Brain microvascular endothelial cell (primary cell): Measurements from ENCODE around the gene SH3GL3.

Experiments used
- DNase-seq: peaks from one replicate; pipeline ENCODE4 v3.0.0-alpha.2; 2020
- H3K27ac ChIP-seq: fragments of 250-450 bp; sonication (Bioruptor Pico); 2 replicates; pipeline ENCODE4 v1.5.1; 2020; ENCODE audit warnings: mild to moderate bottlenecking, moderate library complexity
- H3K27me3 ChIP-seq: fragments of 250-450 bp; sonication (Bioruptor Pico); replicated peaks from 2 replicates; pipeline ENCODE4 v1.5.1; 2020; ENCODE audit warnings: mild to moderate bottlenecking
- H3K36me3 ChIP-seq: fragments of 250-450 bp; sonication (Bioruptor Pico); replicated peaks from 2 replicates; pipeline ENCODE4 v1.5.1; 2020; ENCODE audit warnings: mild to moderate bottlenecking
- H3K4me3 ChIP-seq: 2 replicates; pipeline ENCODE4 v1.5.1; 2011; ENCODE audit warnings: low read depth, mild to moderate bottlenecking, control low read depth, low read length, moderate library complexity
- CTCF ChIP-seq: IDR thresholded peaks from 2 replicates; pipeline ENCODE4 v1.5.1; 2011; ENCODE audit warnings: low read depth, mild to moderate bottlenecking, moderate library complexity, low read length, control low read depth, inconsistent platforms; ENCODE audit errors: missing control alignments
- in situ Hi-C: cut with HindIII; loops from 2 replicates; pipeline ENCODE4 v1.10.0; 2017; ENCODE audit warnings: low sequenced_read_pairs, low pct_ligation_motif_present

SH3GL3 gene

GRCh38 chr15:83547168-83547567 lies 100.0 kb downstream of the SH3GL3 start:
- Histone ChIP-seq H3K27me3 (no peaks in the 10 kb centered on the region), H3K36me3 (no peaks in the 10 kb centered on the region), H3K27ac (no peak overlapping the region), H3K4me3 (no peak overlapping the region)
- no peak for DNase-seq
- TF ChIP-seq CTCF: no peak
- in situ Hi-C loops: no loop called here

GRCh38 chr15:83549623-83550022 lies 102.5 kb downstream of the SH3GL3 start:
- Histone ChIP-seq H3K36me3 (no peaks in the 10 kb centered on the region), H3K27ac (no peak overlapping the region), H3K27me3 (no peaks in the 10 kb centered on the region), H3K4me3 (no peak overlapping the region)
- DNase-seq: no peak
- in situ Hi-C loops: no loop called here
- TF ChIP-seq CTCF: no peak

GRCh38 chr15:83554558-83554957 lies 107.4 kb downstream of the SH3GL3 start:
- Histone ChIP-seq H3K27ac (no peak overlapping the region), H3K36me3 (no peaks in the 10 kb centered on the region), H3K27me3 (no peaks in the 10 kb centered on the region), H3K4me3 (no peak overlapping the region)
- TF ChIP-seq CTCF: no peak
- no peak for DNase-seq
- in situ Hi-C loops: no loop called here

- Histone ChIP-seq H3K36me3 (no peaks in the 10 kb centered on the region), H3K27ac (no peak overlapping the region), H3K27me3 (no peaks in the 10 kb centered on the region), H3K4me3 (no peak overlapping the region)
- TF ChIP-seq CTCF: no peak
- DNase-seq: no peak
- in situ Hi-C loops: no loop called here
These were observed 108.2 kb downstream of the SH3GL3 start for GRCh38 chr15:83555383-83555782.

- no peak overlapping the region for H3K27ac ChIP-seq
- H3K4me3 ChIP-seq: no peak overlapping the region
- H3K27me3 ChIP-seq: no peaks in the 10 kb centered on the region
- in situ Hi-C loops: no loop called here
- no peak for TF ChIP-seq CTCF
- DNase-seq: no peak
- H3K36me3 ChIP-seq: no peaks in the 10 kb centered on the region
These were observed 108.9 kb downstream of the SH3GL3 start for GRCh38 chr15:83556068-83556467.

- Histone ChIP-seq H3K27me3 (no peaks in the 10 kb centered on the region), H3K36me3 (no peaks in the 10 kb centered on the region), H3K27ac (no peak overlapping the region), H3K4me3 (no peak overlapping the region)
- no peak for DNase-seq
- in situ Hi-C loops: no loop called here
- no peak for TF ChIP-seq CTCF
These were observed 109.6 kb downstream of the SH3GL3 start for GRCh38 chr15:83556754-83557153.
